GM19099 (cell line): ENCODE data around the gene RPTOR.

ENCODE experiments used
- POLR2A ChIP-seq: IDR thresholded peaks from 3 replicates; pipeline ENCODE4 v1.6.1; 2011; ENCODE audit warnings: low read depth; ENCODE audit not compliant: insufficient read length; ENCODE audit errors: extremely low read depth

RPTOR gene

GRCh38 chr17:80710714-80711302 is 166.2 kb downstream of the RPTOR start:
- TF ChIP-seq POLR2A, result no peak

GRCh38 chr17:80712089-80712488 is 167.5 kb downstream of the RPTOR start:
- TF ChIP-seq POLR2A, result no peak

- no peak for TF ChIP-seq POLR2A
Observed at GRCh38 chr17:80712606-80713005, 168.0 kb downstream of the RPTOR start.

GRCh38 chr17:80716986-80717719 is 172.5 kb downstream of the RPTOR start:
- TF ChIP-seq POLR2A, result no peak

GRCh38 chr17:80717720-80718083 is 173.1 kb downstream of the RPTOR start:
- TF ChIP-seq POLR2A, result no peak

- TF ChIP-seq POLR2A, result no peak
Observed at GRCh38 chr17:80718428-80718827, 173.8 kb downstream of the RPTOR start.

- no peak for TF ChIP-seq POLR2A
Observed at GRCh38 chr17:80719449-80719848, 174.8 kb downstream of the RPTOR start.

GRCh38 chr17:80720610-80721577 is 176.3 kb downstream of the RPTOR start:
- no peak for TF ChIP-seq POLR2A

- TF ChIP-seq POLR2A, result no peak
Observed at GRCh38 chr17:80722661-80723060, 178.0 kb downstream of the RPTOR start.

GRCh38 chr17:80724775-80725266 is 180.2 kb downstream of the RPTOR start:
- TF ChIP-seq POLR2A, result no peak

- no peak for TF ChIP-seq POLR2A
Observed at GRCh38 chr17:80725517-80725916, 180.9 kb downstream of the RPTOR start.

GRCh38 chr17:80726558-80727408 is 182.1 kb downstream of the RPTOR start:
- no peak for TF ChIP-seq POLR2A

- no peak for TF ChIP-seq POLR2A
Observed at GRCh38 chr17:80727409-80727755, 182.7 kb downstream of the RPTOR start.

GRCh38 chr17:80729016-80729415 is 184.4 kb downstream of the RPTOR start:
- no peak for TF ChIP-seq POLR2A
